H1 (cell line): Measurements from ENCODE around the gene PPIL6. TPM values are rescaled to one million over a fixed set of nuclear protein-coding genes. Genes with fewer than 3 reads are reported as not detected.

Experiments
- CTCF ChIA-PET: fragments of 300-600 bp; sonication (Branson Sonifier 250); formaldehyde crosslinking; loops from one replicate; lab custom pipeline; 2021; ENCODE audit not compliant: partially characterized antibody; lab: Charles Lee
- POLR2A ChIA-PET: fragments of 300-600 bp; sonication (Branson Sonifier 250); formaldehyde crosslinking; loops from one replicate; lab custom pipeline; 2021; ENCODE audit warnings: inconsistent platforms; ENCODE audit not compliant: partially characterized antibody; lab: Charles Lee
- DNase-seq, 2 experiments: peaks; one replicate each; pipeline versions ENCODE4 v3.0.0 to v3.0.0-alpha.2; 2010 to 2022; ENCODE audit warnings: low spot score in 2 of 2, low read depth in 1 of 2, mixed read lengths in 1 of 2
- FAIRE-seq: peaks from 2 replicates; lab custom pipeline; 2011; peaks lifted over from hg19 to GRCh38; lab: Jason Lieb, UNC
- H2AFZ ChIP-seq: 2 replicates; pipeline ENCODE4 v1.8.1; 2012; ENCODE audit warnings: low read length, inconsistent platforms
- H2AK5ac ChIP-seq: 2 replicates; pipeline ENCODE4 v1.6.1; 2013; ENCODE audit warnings: low read depth, low read length
- H2BK120ac ChIP-seq: replicated peaks from 2 replicates; pipeline ENCODE3; 2013; ENCODE audit warnings: low read depth, low read length, inconsistent platforms
- H2BK12ac ChIP-seq: 2 replicates; pipeline ENCODE4 v1.6.1; 2013; ENCODE audit warnings: low read depth, low read length
- H2BK15ac ChIP-seq: 2 replicates; pipeline ENCODE4 v1.6.1; 2013; ENCODE audit warnings: low read length
- H2BK20ac ChIP-seq: 2 replicates; pipeline ENCODE4 v1.6.1; 2013; ENCODE audit warnings: low read length
- H2BK5ac ChIP-seq: 2 replicates; pipeline ENCODE4 v1.6.1; 2013; ENCODE audit warnings: low read depth, low read length
- H3K14ac ChIP-seq: 2 replicates; pipeline ENCODE4 v1.6.1; 2013; ENCODE audit warnings: inconsistent platforms; ENCODE audit not compliant: insufficient read length
- H3K18ac ChIP-seq: 2 replicates; pipeline ENCODE4 v1.6.1; 2013; ENCODE audit warnings: low read length; ENCODE audit errors: extremely low read depth
- H3K23ac ChIP-seq: 2 replicates; pipeline ENCODE4 v1.6.1; 2013; ENCODE audit warnings: inconsistent platforms; ENCODE audit not compliant: insufficient read length
- H3K23me2 ChIP-seq: 2 replicates; pipeline ENCODE4 v1.6.1; 2013; ENCODE audit warnings: low read depth, low read length
- H3K27ac ChIP-seq: 2 replicates; pipeline ENCODE4 v1.6.1; 2011; ENCODE audit warnings: low read depth, low read length, inconsistent platforms
- H3K27me3 ChIP-seq, 4 experiments: replicated peaks in 1 of 4; 1 replicate in 1 of 4; 2 replicates in 3 of 4; pipeline versions ENCODE4 v1.6.1 to v1.8.1; 2011 to 2013; ENCODE audit warnings: low read length in 3 of 4, mild to moderate bottlenecking in 3 of 4, inconsistent platforms in 2 of 4, mixed read lengths in 2 of 4, moderate library complexity in 1 of 4; ENCODE audit not compliant: control insufficient read depth in 3 of 4, insufficient read depth in 3 of 4; ENCODE audit errors: extremely low read depth in 1 of 4
- H3K36me3 ChIP-seq, 4 experiments: 2 replicates each; pipeline versions ENCODE4 v1.6.1 to v1.8.1; 2011 to 2013; ENCODE audit warnings: mild to moderate bottlenecking in 4 of 4, low read length in 3 of 4, moderate library complexity in 2 of 4, control low read depth in 1 of 4, inconsistent platforms in 1 of 4; ENCODE audit not compliant: insufficient read depth in 4 of 4, control insufficient read depth in 2 of 4
- H3K4ac ChIP-seq: replicated peaks from 2 replicates; pipeline ENCODE3; 2013; ENCODE audit warnings: low read length, low read depth, mixed read lengths, inconsistent platforms; ENCODE audit not compliant: insufficient read length
- H3K4me1 ChIP-seq, 4 experiments: replicated peaks in 1 of 4; 1 replicate in 1 of 4; 2 replicates in 3 of 4; pipeline versions ENCODE4 v1.6.1 to v1.8.1; 2011 to 2013; ENCODE audit warnings: low read length in 3 of 4, inconsistent platforms in 2 of 4, mixed read lengths in 1 of 4; ENCODE audit not compliant: insufficient read depth in 4 of 4, control insufficient read depth in 3 of 4
- H3K4me2 ChIP-seq, 2 experiments: 2 replicates each; pipeline versions ENCODE4 v1.6.1 to v1.8.1; 2011 to 2013; ENCODE audit warnings: low read depth in 2 of 2, low read length in 2 of 2, control low read depth in 1 of 2, inconsistent platforms in 1 of 2, mild to moderate bottlenecking in 1 of 2; ENCODE audit not compliant: insufficient read depth in 1 of 2
- H3K4me3 ChIP-seq, 4 experiments: fragments of 200-600, 300-600 bp in 1 of 4; sonication (generic), shearing (Covaris generic), sonication (Bioruptor Twin) in 1 of 4; 2 replicates each; pipeline versions ENCODE4 v1.5.1 to v1.8.1; 2011 to 2016; ENCODE audit warnings: low read length in 4 of 4, low read depth in 3 of 4, control low read depth in 2 of 4, inconsistent platforms in 2 of 4, mild to moderate bottlenecking in 2 of 4, mixed read lengths in 1 of 4, moderate library complexity in 1 of 4; ENCODE audit not compliant: insufficient read depth in 2 of 4; ENCODE audit errors: extremely low read depth in 1 of 4
- H3K56ac ChIP-seq: replicated peaks from 2 replicates; pipeline ENCODE3; 2013; ENCODE audit warnings: low read depth, mild to moderate bottlenecking, mixed read lengths, low read length, inconsistent platforms; ENCODE audit not compliant: insufficient read length
- H3K79me1 ChIP-seq: 2 replicates; pipeline ENCODE4 v1.6.1; 2013; ENCODE audit warnings: low read depth, low read length, control low read depth
- H3K79me2 ChIP-seq, 2 experiments: 2 replicates each; pipeline versions ENCODE4 v1.6.1 to v1.8.1; 2012 to 2013; ENCODE audit warnings: low read length in 2 of 2, mild to moderate bottlenecking in 2 of 2, inconsistent platforms in 1 of 2; ENCODE audit not compliant: insufficient read depth in 2 of 2, control insufficient read depth in 1 of 2
- H3K9ac ChIP-seq, 4 experiments: replicated peaks in 1 of 4; 1 replicate in 1 of 4; 2 replicates in 3 of 4; pipeline versions ENCODE4 v1.6.1 to v1.8.1; 2011 to 2013; ENCODE audit warnings: low read depth in 3 of 4, low read length in 3 of 4, control low read depth in 2 of 4, mild to moderate bottlenecking in 2 of 4, moderate library complexity in 2 of 4, inconsistent platforms in 1 of 4; ENCODE audit errors: extremely low read depth in 1 of 4
- H3K9me3 ChIP-seq, 2 experiments: 2 replicates each; pipeline versions ENCODE4 v1.6.1 to v1.8.1; 2012 to 2013; ENCODE audit warnings: mild to moderate bottlenecking in 2 of 2, moderate library complexity in 2 of 2, control low read depth in 1 of 2, inconsistent platforms in 1 of 2, low read depth in 1 of 2, low read length in 1 of 2, mixed read lengths in 1 of 2; ENCODE audit not compliant: insufficient read depth in 2 of 2
- H4K20me1 ChIP-seq, 2 experiments: replicated peaks in 1 of 2; 2 replicates each; pipeline versions ENCODE3 to v1.8.1; 2011 to 2013; ENCODE audit warnings: inconsistent platforms in 2 of 2, low read length in 2 of 2, mild to moderate bottlenecking in 1 of 2; ENCODE audit not compliant: insufficient read depth in 2 of 2, control insufficient read depth in 1 of 2
- H4K5ac ChIP-seq: 2 replicates; pipeline ENCODE4 v1.6.1; 2013; ENCODE audit warnings: low read length, low read depth, mixed read lengths, inconsistent platforms; ENCODE audit not compliant: insufficient read length
- H4K8ac ChIP-seq: 2 replicates; pipeline ENCODE4 v1.8.0; 2013; ENCODE audit warnings: mild to moderate bottlenecking, moderate library complexity, low read length, inconsistent platforms; ENCODE audit not compliant: insufficient read depth; ENCODE audit errors: extremely low read depth
- H4K91ac ChIP-seq: replicated peaks from 2 replicates; pipeline ENCODE3; 2013; ENCODE audit warnings: low read length, mixed read lengths, inconsistent platforms; ENCODE audit not compliant: insufficient read length
- CBX5 ChIP-seq: fragments of 300-800, 300-1000 bp; sonication (generic); IDR thresholded peaks from 2 replicates; pipeline ENCODE4 v1.7.1; 2016; ENCODE audit warnings: antibody characterized with exemption, low read length, low read depth
- EZH2 ChIP-seq: fragments of 200-600 bp; sonication (generic); IDR thresholded peaks from 2 replicates; pipeline ENCODE4 v1.7.1; 2012; ENCODE audit warnings: low read depth, mild to moderate bottlenecking, moderate library complexity, low read length, inconsistent platforms; ENCODE audit not compliant: severe bottlenecking
- HDAC2 ChIP-seq, 2 experiments: fragments of 300-600 bp in 1 of 2; sonication (generic) in 1 of 2; IDR thresholded peaks; 2 replicates each; pipeline ENCODE4 v1.6.1; 2011 to 2012; ENCODE audit warnings: low read depth in 2 of 2, low read length in 2 of 2, mild to moderate bottlenecking in 2 of 2, moderate library complexity in 2 of 2, borderline replicate concordance in 1 of 2, inconsistent platforms in 1 of 2
- KDM1A ChIP-seq: fragments of 200-600, 300-600 bp; sonication (generic); IDR thresholded peaks from 2 replicates; pipeline ENCODE4 v1.7.1; 2016; ENCODE audit warnings: mild to moderate bottlenecking, low read length, borderline replicate concordance
- POLR2AphosphoS5 ChIP-seq: IDR thresholded peaks from 2 replicates; pipeline ENCODE4 v1.6.1; 2011; ENCODE audit warnings: low read depth, low read length
- SIN3A ChIP-seq, 2 experiments: IDR thresholded peaks in 1 of 2; conservative IDR thresholded peaks in 1 of 2; 2 replicates each; pipeline ENCODE4 v1.6.1; 2011 to 2012; ENCODE audit warnings: low read length in 2 of 2, improper control_type of control experiment in 1 of 2, low read depth in 1 of 2, mild to moderate bottlenecking in 1 of 2
- SIX5 ChIP-seq: IDR thresholded peaks from 2 replicates; pipeline ENCODE4 v1.6.1; 2011; ENCODE audit warnings: mild to moderate bottlenecking, low read depth, low read length
- TAF1 ChIP-seq: IDR thresholded peaks from 2 replicates; pipeline ENCODE4 v1.6.1; 2011; ENCODE audit warnings: mild to moderate bottlenecking, low read depth, low read length
- TBP ChIP-seq: IDR thresholded peaks from 2 replicates; pipeline ENCODE4 v1.6.1; 2011; ENCODE audit warnings: low read depth, low read length, improper control_type of control experiment
- WGBS, 2 experiments: shearing (Covaris generic) in 1 of 2; methylation state at CpG; one replicate each; pipeline versions ENCODE4 v1.1.6 to v1.1.7; 2013 to 2015; ENCODE audit warnings: low lambda C conversion rate in 2 of 2, mixed read lengths in 2 of 2, inconsistent platforms in 1 of 2, low coverage in 1 of 2, missing lambda C conversion rate in 1 of 2; ENCODE audit not compliant: insufficient replicate concordance in 2 of 2, insufficient coverage in 1 of 2, insufficient read length in 1 of 2; ENCODE audit errors: extremely low coverage in 1 of 2, missing lambda C conversion rate in 1 of 2; 5-methylcytosine and 5-hydroxymethylcytosine counted together
- polyA plus RNA-seq, 7 experiments: library from polyadenylated mRNA; depleted of rRNA in 3 of 7; stranded (reverse) in 5 of 7; unstranded in 2 of 7; fragments of >200 nt in 5 of 7; fragments of 200-250 nt in 2 of 7; gene quantifications; 1 replicate in 5 of 7; 2 replicates in 1 of 7; 4 replicates in 1 of 7; pipeline versions ENCODE4 v1.2.1 to v1.2.3, GENCODE V29; 2011 to 2013; ENCODE audit warnings: missing spikeins in 2 of 7, mixed read lengths in 2 of 7
- total RNA-seq: library from RNA; stranded (reverse); fragmentation: NEBNext Ultra II Directional; extraction: Animal tissue kit (Norgen Biotek cat#: 25700); gene quantifications from 2 replicates; pipeline ENCODE4 v1.2.1, GENCODE V29; 2021
- TF ChIP-seq, protein P1 (sequence below): IDR thresholded peaks from 2 replicates; pipeline ENCODE4 v1.6.1; 2012; ENCODE audit warnings: inconsistent platforms

The PPIL6 gene
- total and polyA plus RNA-seq, 2 of the 8 experiments (the other 6 are each of a cell fraction or from before 2014, with no cell fraction given): 0.42 to 1.3 TPM

DNA sequence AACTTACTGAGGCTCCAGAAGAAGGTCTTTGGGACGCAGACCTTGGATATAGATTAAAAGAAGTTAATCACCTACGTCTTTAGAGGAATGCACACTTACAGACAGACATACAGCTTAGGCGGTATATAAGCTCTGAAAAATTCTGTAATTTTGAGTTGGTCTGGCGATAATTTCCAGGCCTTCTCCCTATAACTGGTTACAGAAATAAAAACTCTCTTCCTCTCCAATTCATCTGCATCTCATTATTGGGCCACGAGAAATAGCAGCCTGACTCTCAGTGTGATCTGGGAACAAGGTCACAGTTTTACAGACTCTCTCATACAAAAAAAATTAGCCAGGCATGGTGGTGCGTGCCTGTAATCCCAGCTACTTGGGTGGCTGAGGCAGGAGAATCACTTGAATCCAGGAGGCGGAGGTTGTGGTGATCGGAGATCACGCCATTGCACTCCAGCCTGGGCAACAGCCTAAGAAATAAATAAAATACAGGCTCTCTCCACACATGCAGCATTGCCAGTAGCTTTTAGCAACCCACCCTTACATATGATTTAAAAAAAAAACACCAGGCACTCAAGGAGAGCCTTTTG is 37.9 kb upstream of the PPIL6 start:
- no peaks in the 10 kb centered on the region for H3K27me3 ChIP-seq
- H3K79me1 ChIP-seq: peaks cover 9% of the 10 kb centered on the region
- H2BK20ac ChIP-seq: no peak overlapping the region
- 87% methylated on average over 9 of the region's 9 CpGs; no CpG with 5 or more reads in 1 of the 2 experiments for WGBS, 2 experiments
- no peak overlapping the region for H2AFZ ChIP-seq
- no peak overlapping the region for H2BK15ac ChIP-seq
- H3K4me3 ChIP-seq: peak overlapping the region in 2 of 4 experiments; percentile 6 to 48; a peak in 5 of 8 replicates
- H3K4me2 ChIP-seq: peak overlapping the region; percentile 49 to 72
- H4K5ac ChIP-seq: no peak overlapping the region
- DNase-seq (no peak), FAIRE-seq (no peak)
- TF ChIP-seq EZH2: no peak
- TF ChIP-seq, protein P1, sequence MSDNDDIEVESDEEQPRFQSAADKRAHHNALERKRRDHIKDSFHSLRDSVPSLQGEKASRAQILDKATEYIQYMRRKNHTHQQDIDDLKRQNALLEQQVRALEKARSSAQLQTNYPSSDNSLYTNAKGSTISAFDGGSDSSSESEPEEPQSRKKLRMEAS: no peak
- TF ChIP-seq SIX5: no peak
- TF ChIP-seq SIN3A (conservative IDR thresholded peaks at IDR 0.05 in 1 of 2, IDR thresholded peaks at IDR 0.05 in 1 of 2; ENCODE audit: low read depth in 1 of 2, low read length in 2 of 2): no peak
- no peak for TF ChIP-seq POLR2AphosphoS5
- no peak for TF ChIP-seq TAF1
- TF ChIP-seq TBP: no peak
- TF ChIP-seq KDM1A: no peak
- TF ChIP-seq CBX5: no peak
- TF ChIP-seq HDAC2 (IDR thresholded peaks at IDR 0.05; ENCODE audit: borderline replicate concordance in 1 of 2, low read depth in 2 of 2, low read length in 2 of 2): no peak
- no peak overlapping the region for H4K91ac ChIP-seq
- no peak overlapping the region for H3K18ac ChIP-seq
- peaks cover 4 to 16% of the 10 kb centered on the region in 2 experiments for H4K20me1 ChIP-seq
- no peaks in the 10 kb centered on the region for H3K9me3 ChIP-seq
- CTCF ChIA-PET: interaction anchor here (0.7 to 1.7 kb wide), 3 partner anchors 9 to 290 kb away, joined by 3 to 5 read pairs (median 4); no protein-coding TSS in a partner anchor
- H2BK12ac ChIP-seq: no peak overlapping the region
- H3K4me1 ChIP-seq: peaks cover 2 to 15% (median 3%) of the 10 kb centered on the region in 4 experiments; a peak in 4 of 7 replicates
- 0 out of 2 replicates have a peak, but pooled peaks cover 5% of the 10 kb centered on the region for H3K23me2 ChIP-seq
- no peak overlapping the region for H2BK5ac ChIP-seq
- no peak overlapping the region; a peak in 1 of 7 replicates for H3K9ac ChIP-seq
- H3K36me3 ChIP-seq: peaks cover 9 to 70% (median 47%) of the 10 kb centered on the region in 4 experiments
- no peak overlapping the region for H3K4ac ChIP-seq
- peaks cover 20 to 74% of the 10 kb centered on the region in 2 experiments for H3K79me2 ChIP-seq
- POLR2A ChIA-PET: interaction anchor here (0.6 to 1.6 kb wide), 3 partner anchors 12 to 139 kb away, joined by 3 to 7 read pairs (median 3); no protein-coding TSS in a partner anchor
- no peak overlapping the region for H4K8ac ChIP-seq
- no peak overlapping the region for H3K14ac ChIP-seq
- no peak overlapping the region for H3K56ac ChIP-seq
- no peak overlapping the region for H2AK5ac ChIP-seq
- no peak overlapping the region for H3K27ac ChIP-seq
- no peak overlapping the region for H3K23ac ChIP-seq
- H2BK120ac ChIP-seq: no peak overlapping the region
